ENCODE measurements around the gene ATF7. TPM values are rescaled to one million over a fixed set of nuclear protein-coding genes. Genes with fewer than 3 reads are reported as not detected.
A peak's percentile ranks its signal among the peaks of the same experiment; 100 is the strongest.

The ATF7 gene
- polyA plus RNA-seq, 3 donors: 21.7 to 27.9 (median 24.4) TPM

DNA sequence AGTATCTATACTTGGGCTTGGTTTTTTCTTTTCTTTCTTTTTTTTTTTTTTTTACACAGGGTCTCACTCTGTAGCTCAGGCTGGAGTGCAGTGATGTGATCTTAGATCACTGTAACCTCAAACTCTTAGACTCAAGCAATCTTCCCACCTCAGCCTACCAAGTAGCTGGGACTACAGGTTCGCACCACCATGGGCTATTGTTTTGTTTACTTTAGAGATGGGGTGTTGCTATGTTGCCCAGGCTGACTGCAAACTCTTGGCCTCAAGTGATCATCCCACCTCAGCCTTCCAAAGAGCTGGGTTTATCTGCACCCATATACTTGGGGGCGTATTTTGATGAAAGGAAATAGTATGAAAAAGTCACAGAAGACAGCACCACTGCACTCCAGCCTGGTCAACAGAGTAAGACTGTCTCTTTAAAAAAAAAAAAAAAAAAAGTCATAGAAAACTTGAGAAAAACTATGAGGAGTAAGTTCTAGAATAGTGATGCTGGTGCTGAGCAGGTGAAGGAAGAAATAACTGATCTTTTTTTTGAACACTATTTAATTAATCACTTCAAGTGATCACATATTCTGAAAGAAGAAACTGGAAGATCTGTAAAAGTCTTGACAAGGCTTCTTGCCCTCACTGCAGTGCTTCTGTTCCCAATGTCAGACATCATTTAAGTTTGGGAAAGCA lies 65.1 kb downstream of the ATF7 start:
- no peak overlapping the region for H2AFZ ChIP-seq (ENCODE audit: insufficient read depth, low read depth, low read length, poor library complexity, severe bottlenecking)
- H3K79me2 ChIP-seq (ENCODE audit: insufficient read depth, low read length): peaks cover 28% of the 10 kb centered on the region
- no peak overlapping the region for H3K27ac ChIP-seq (ENCODE audit: low read depth in 1 of 2, low read length in 2 of 2)
- TF ChIP-seq, protein P1, sequence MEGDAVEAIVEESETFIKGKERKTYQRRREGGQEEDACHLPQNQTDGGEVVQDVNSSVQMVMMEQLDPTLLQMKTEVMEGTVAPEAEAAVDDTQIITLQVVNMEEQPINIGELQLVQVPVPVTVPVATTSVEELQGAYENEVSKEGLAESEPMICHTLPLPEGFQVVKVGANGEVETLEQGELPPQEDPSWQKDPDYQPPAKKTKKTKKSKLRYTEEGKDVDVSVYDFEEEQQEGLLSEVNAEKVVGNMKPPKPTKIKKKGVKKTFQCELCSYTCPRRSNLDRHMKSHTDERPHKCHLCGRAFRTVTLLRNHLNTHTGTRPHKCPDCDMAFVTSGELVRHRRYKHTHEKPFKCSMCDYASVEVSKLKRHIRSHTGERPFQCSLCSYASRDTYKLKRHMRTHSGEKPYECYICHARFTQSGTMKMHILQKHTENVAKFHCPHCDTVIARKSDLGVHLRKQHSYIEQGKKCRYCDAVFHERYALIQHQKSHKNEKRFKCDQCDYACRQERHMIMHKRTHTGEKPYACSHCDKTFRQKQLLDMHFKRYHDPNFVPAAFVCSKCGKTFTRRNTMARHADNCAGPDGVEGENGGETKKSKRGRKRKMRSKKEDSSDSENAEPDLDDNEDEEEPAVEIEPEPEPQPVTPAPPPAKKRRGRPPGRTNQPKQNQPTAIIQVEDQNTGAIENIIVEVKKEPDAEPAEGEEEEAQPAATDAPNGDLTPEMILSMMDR (IDR thresholded peaks at IDR 0.05): no peak
- H3K27me3 ChIP-seq (ENCODE audit: control insufficient read depth in 2 of 2, insufficient read depth in 2 of 2, low read length in 2 of 2): no peaks in the 10 kb centered on the region
- H3K4me3 ChIP-seq (replicated peaks in 1 of 3; ENCODE audit: low read depth in 2 of 3, low read length in 3 of 3): no peak overlapping the region
- Mint-ChIP-seq H3K27ac (peak overlapping the region in 2 of 7 donors; percentile 23 to 31), H3K4me1 (peaks cover 29% of the 10 kb centered on the region), H3K36me3 (peaks cover 11 to 25% of the 10 kb centered on the region in 2 donors), H3K4me3 (no peak overlapping the region), H3K9me3 (peaks cover 0 to 5% (median 0%) of the 10 kb centered on the region in 7 donors), H3K27me3 (ENCODE audit: low read depth in 3 of 3) (no peaks in the 10 kb centered on the region)
- H3K36me3 ChIP-seq (replicated peaks in 1 of 2; ENCODE audit: control insufficient read depth in 1 of 2, insufficient read depth in 2 of 2, low read length in 2 of 2): peaks cover 0 to 15% of the 10 kb centered on the region in 2 donors
- no peak overlapping the region for H3K9ac ChIP-seq (ENCODE audit: insufficient read depth, low read length, poor library complexity, severe bottlenecking)
- peaks cover 28% of the 10 kb centered on the region for H4K20me1 ChIP-seq (ENCODE audit: insufficient read depth, low read length)
- H3K4me1 ChIP-seq (ENCODE audit: control insufficient read depth in 1 of 2, insufficient read depth in 2 of 2, low read length in 2 of 2): peaks cover 17 to 18% of the 10 kb centered on the region in 2 donors
- no peaks in the 10 kb centered on the region for H3K9me3 ChIP-seq (replicated peaks in 1 of 2; ENCODE audit: control insufficient read depth in 1 of 2, insufficient read depth in 1 of 2, low read length in 2 of 2)
- no peak overlapping the region for H3K4me2 ChIP-seq (replicated peaks; ENCODE audit: extremely low read depth, low read length, poor library complexity, severe bottlenecking)
- intact Hi-C loops (cut with micrococcal nuclease): no loop called here
- WGBS (ENCODE audit: insufficient coverage): no CpG with 5 or more reads among the region's 2 CpGs
- no peak for DNase-seq

DNA sequence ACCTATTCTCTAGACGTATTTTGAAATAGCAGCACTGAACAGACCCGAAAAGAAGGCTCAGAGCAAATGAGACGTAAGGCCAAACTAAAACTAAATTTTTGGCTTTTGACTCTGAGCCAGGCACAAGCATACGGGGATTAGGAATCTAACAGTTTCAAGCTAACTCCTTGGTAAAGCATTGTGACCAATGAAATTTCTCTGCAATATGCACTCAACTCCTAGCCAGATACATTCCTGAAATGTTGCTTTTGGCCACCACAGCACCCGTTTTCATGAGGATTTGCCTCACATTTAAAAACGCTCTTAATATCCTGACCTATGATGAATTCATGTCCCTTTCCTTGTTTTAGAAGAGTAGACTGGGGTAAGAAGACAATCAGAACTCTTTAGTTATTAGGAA lies 65.8 kb downstream of the ATF7 start:
- TF ChIP-seq, protein P1 (IDR thresholded peaks at IDR 0.05): no peak
- no peak for DNase-seq
- H3K9ac ChIP-seq (ENCODE audit: insufficient read depth, low read length, poor library complexity, severe bottlenecking): no peak overlapping the region
- no peak overlapping the region for H3K27ac ChIP-seq (ENCODE audit: low read depth in 1 of 2, low read length in 2 of 2)
- peaks cover 28% of the 10 kb centered on the region for H4K20me1 ChIP-seq (ENCODE audit: insufficient read depth, low read length)
- Mint-ChIP-seq H3K27me3 (ENCODE audit: low read depth in 3 of 3) (no peaks in the 10 kb centered on the region), H3K4me3 (no peak overlapping the region), H3K27ac (no peak overlapping the region), H3K9me3 (peaks cover 0 to 5% (median 0%) of the 10 kb centered on the region in 7 donors), H3K4me1 (peaks cover 24% of the 10 kb centered on the region), H3K36me3 (peaks cover 7 to 21% of the 10 kb centered on the region in 2 donors)
- H3K9me3 ChIP-seq (replicated peaks in 1 of 2; ENCODE audit: control insufficient read depth in 1 of 2, insufficient read depth in 1 of 2, low read length in 2 of 2): no peaks in the 10 kb centered on the region
- H2AFZ ChIP-seq (ENCODE audit: insufficient read depth, low read depth, low read length, poor library complexity, severe bottlenecking): no peak overlapping the region
- H3K4me1 ChIP-seq (ENCODE audit: control insufficient read depth in 1 of 2, insufficient read depth in 2 of 2, low read length in 2 of 2): peaks cover 14 to 18% of the 10 kb centered on the region in 2 donors
- H3K27me3 ChIP-seq (ENCODE audit: control insufficient read depth in 2 of 2, insufficient read depth in 2 of 2, low read length in 2 of 2): no peaks in the 10 kb centered on the region
- no peak overlapping the region for H3K4me2 ChIP-seq (replicated peaks; ENCODE audit: extremely low read depth, low read length, poor library complexity, severe bottlenecking)
- 93% methylated on average over 3 of the region's 6 CpGs for WGBS (ENCODE audit: insufficient coverage)
- intact Hi-C loops (cut with micrococcal nuclease): no loop called here
- peaks cover 22% of the 10 kb centered on the region for H3K79me2 ChIP-seq (ENCODE audit: insufficient read depth, low read length)
- peaks cover 0 to 15% of the 10 kb centered on the region in 2 donors for H3K36me3 ChIP-seq (replicated peaks in 1 of 2; ENCODE audit: control insufficient read depth in 1 of 2, insufficient read depth in 2 of 2, low read length in 2 of 2)
- H3K4me3 ChIP-seq (replicated peaks in 1 of 3; ENCODE audit: low read depth in 2 of 3, low read length in 3 of 3): no peak overlapping the region

All from CD14-positive monocyte (primary cell).